Measurements from ENCODE around the gene E2F4. TPM values are rescaled to one million over a fixed set of nuclear protein-coding genes. Genes with fewer than 3 reads are reported as not detected.
A peak's percentile ranks its signal among the peaks of the same experiment; 100 is the strongest.

Gene E2F4
- polyA plus RNA-seq, 2 of the 4 experiments (the other 2 are of a cell fraction), result 65.1 to 66.6 TPM

GRCh38 chr16:67184995-67185650, 6.8 kb upstream of the E2F4 start:
- CTCF ChIA-PET, result interaction anchor here (0.5 to 10.7 kb wide), 61 partner anchors 9 to 293 kb away, joined by 3 to 162 read pairs (median 5); partner anchors contain the start of genes B3GNT9, CES3, FBXL8 and NOL3
- 49% methylated on average over 35 of the region's 43 CpGs for WGBS (ENCODE audit: missing lambda C conversion rate)
- TF ChIP-seq ZC3H11A (IDR thresholded peaks at IDR 0.05) (no peak), EP300 (IDR thresholded peaks at IDR 0.05) (no peak), KDM1A (IDR thresholded peaks at IDR 0.05; ENCODE audit: low read depth) (no peak), KDM5A (IDR thresholded peaks at IDR 0.05) (no peak), MAZ (IDR thresholded peaks at IDR 0.05; ENCODE audit: borderline replicate concordance, low read depth, low read length) (0 out of 2 replicates have a peak, but pooled peaks have one; percentile 47), BCL3 (IDR thresholded peaks at IDR 0.05) (no peak), CTCF (IDR thresholded peaks at IDR 0.05) (peak; percentile 73), CEBPB (IDR thresholded peaks at IDR 0.05) (no peak), SMC3 (IDR thresholded peaks at IDR 0.05) (peak; percentile 91), TP53 (CRISPR knock-in tag; IDR thresholded peaks at IDR 0.05) (no peak), CBX8 (IDR thresholded peaks at IDR 0.05) (no peak), NPAS2 (CRISPR knock-in tag; IDR thresholded peaks at IDR 0.05; ENCODE audit: borderline replicate concordance) (no peak), HMGXB4 (CRISPR knock-in tag; IDR thresholded peaks at IDR 0.05; ENCODE audit: borderline replicate concordance) (no peak), PHF8 (IDR thresholded peaks at IDR 0.05; ENCODE audit: borderline replicate concordance, low read depth) (no peak), PBX3 (IDR thresholded peaks at IDR 0.05) (no peak), NR3C1 (IDR thresholded peaks at IDR 0.05) (no peak), ATOH8 (CRISPR knock-in tag; IDR thresholded peaks at IDR 0.05; ENCODE audit: low read depth) (0 out of 2 replicates have a peak, but pooled peaks have one; percentile 40), RFX5 (IDR thresholded peaks at IDR 0.05) (no peak), HOXB13 (CRISPR knock-in tag; IDR thresholded peaks at IDR 0.05; ENCODE audit: low read depth) (peak; percentile 67; the same call in 1 of the 2 replicates), ZSCAN20 (CRISPR knock-in tag; IDR thresholded peaks at IDR 0.05) (no peak), JUN (IDR thresholded peaks at IDR 0.05) (no peak), HEYL (CRISPR knock-in tag; IDR thresholded peaks at IDR 0.05) (no peak), RCOR1 (IDR thresholded peaks at IDR 0.05; ENCODE audit: low read depth, low read length) (no peak), POLR2A (IDR thresholded peaks at IDR 0.05; ENCODE audit: low read length) (no peak), ESRRA (IDR thresholded peaks at IDR 0.05; ENCODE audit: borderline replicate concordance, low read length) (no peak), USF2 (IDR thresholded peaks at IDR 0.05) (no peak), BHLHE40 (IDR thresholded peaks at IDR 0.05; ENCODE audit: low read depth, low read length) (no peak), RAD21 (conservative IDR thresholded peaks at IDR 0.05 in 1 of 2, IDR thresholded peaks at IDR 0.05 in 1 of 2) (peak; percentile 73 to 74), ZNF302 (CRISPR knock-in tag; IDR thresholded peaks at IDR 0.05) (no peak), EHMT2 (IDR thresholded peaks at IDR 0.05; ENCODE audit: low read depth) (peak; percentile 62), HOXB5 (CRISPR knock-in tag; IDR thresholded peaks at IDR 0.05) (peak; percentile 70; the same call in 1 of the 2 replicates), MAFK (IDR thresholded peaks at IDR 0.05; ENCODE audit: partially characterized antibody) (no peak), CHD4 (IDR thresholded peaks at IDR 0.05; ENCODE audit: borderline replicate concordance) (no peak), HDAC2 (IDR thresholded peaks at IDR 0.05) (no peak), ZFP36 (IDR thresholded peaks at IDR 0.05; ENCODE audit: borderline replicate concordance, partially characterized antibody) (no peak)

More at GRCh38 chr16:67184995-67185650, 6.8 kb upstream of the E2F4 start:
- H3K4me2 ChIP-seq, result peak overlapping the region; percentile 89
- FAIRE-seq (no peak), DNase-seq (ENCODE audit: low read depth in 1 of 2, low spot score in 1 of 2) (peak; percentile 73 to 91), ATAC-seq (peak; percentile 63 to 75)
- POLR2A ChIA-PET, result interaction anchor here (1.5 to 1.6 kb wide), 3 partner anchors 11 to 167 kb away, joined by 3 to 4 read pairs (median 3); partner anchors contain the start of gene TMEM208
- H3K9me3 ChIP-seq, result no peaks in the 10 kb centered on the region
- H3K4me1 ChIP-seq, result peaks cover 33% of the 10 kb centered on the region
- H3K4me3 ChIP-seq, result no peak overlapping the region; the same call in 2 of the 3 replicates
- no peak overlapping the region for H3K27ac ChIP-seq
